Left ventricle myocardium inferior (tissue), 1 donor: ENCODE results near the gene RWDD3. TPM values are rescaled to one million over a fixed set of nuclear protein-coding genes. Genes with fewer than 3 reads are reported as not detected.

ENCODE experiments used
- DNase-seq: peaks from one replicate; pipeline ENCODE4 v3.0.0-alpha.2; 2020
- H3K27ac ChIP-seq: fragments of 200-600 bp; replicated peaks from 2 replicates; pipeline ENCODE4 v1.8.0; 2021
- H3K27me3 ChIP-seq: fragments of 200-600 bp; 2 replicates; pipeline ENCODE4 v1.8.0; 2021; ENCODE audit warnings: low read depth
- H3K36me3 ChIP-seq: fragments of 200-600 bp; 2 replicates; pipeline ENCODE4 v1.8.0; 2021
- H3K4me1 ChIP-seq: fragments of 200-600 bp; 2 replicates; pipeline ENCODE4 v1.8.0; 2021
- H3K4me3 ChIP-seq: fragments of 200-600 bp; 2 replicates; pipeline ENCODE4 v1.8.0; 2021; ENCODE audit warnings: mild to moderate bottlenecking, moderate library complexity
- H3K9me3 ChIP-seq: fragments of 200-600 bp; replicated peaks from 2 replicates; pipeline ENCODE4 v1.8.0; 2021
- CTCF ChIP-seq: fragments of 200-600 bp; IDR thresholded peaks from 2 replicates; pipeline ENCODE4 v1.8.0; 2021; ENCODE audit warnings: antibody characterized with exemption, mild to moderate bottlenecking, borderline replicate concordance
- intact Hi-C: fragments of 100-400 bp; cut with micrococcal nuclease; formaldehyde crosslinking; loops from one replicate; pipeline ENCODE4 v1.11.0; 2022
- long read RNA-seq: library from polyadenylated mRNA; unstranded; transcript quantifications from one replicate; pipeline ENCODE4 v2.0.0, GENCODE V29; 2021
- total RNA-seq: library from RNA; stranded (reverse); fragmentation: NEBNext Ultra II Directional; extraction: Animal tissue kit (Norgen Biotek cat#: 25700); gene quantifications from one replicate; pipeline ENCODE4 v1.2.1, GENCODE V29; 2021
- donor health status: DM: no; HTN: yes; CAD: no; lungs with severe emphysema.

Gene RWDD3
- 19.4 TPM for total RNA-seq
- long read RNA-seq, transcript RWDD3-202 (4 exons, 1,235 nt), result major isoform, 5 of 18 reads
- long read RNA-seq, partial matches to known transcripts, result 1 of 18 reads
- long read RNA-seq, other reads (novel, unspliced or antisense), result 10 of 18 reads

- Histone ChIP-seq H3K27me3 (no peaks in the 10 kb centered on the region), H3K36me3 (no peaks in the 10 kb centered on the region), H3K27ac (peak within 1 kb of the TSS; percentile 95), H3K4me3 (peak within 1 kb of the TSS; percentile 76), H3K9me3 (no peaks in the 10 kb centered on the region), H3K4me1 (peaks cover 94% of the 10 kb centered on the region)
- DNase-seq, result peak; percentile 97
- intact Hi-C loops, result loop anchor here (10.0 kb wide), 2 partner anchors 119 to 159 kb away; partner anchors contain the start of genes ALG14 and TLCD4
- peak; percentile 95 for TF ChIP-seq CTCF
These were observed at the start of gene RWDD3 for GRCh38 chr1:95233737-95234500. TSS of gene RWDD3 (plus strand) at chr1:95234210. CDS start at chr1:95234231, 21 bp downstream.

GRCh38 chr1:95186149-95186548 lies 47.9 kb upstream of the RWDD3 start:
- intact Hi-C loops, result no loop called here
- Histone ChIP-seq H3K27me3 (no peaks in the 10 kb centered on the region), H3K4me1 (peaks cover 6% of the 10 kb centered on the region), H3K4me3 (no peak overlapping the region), H3K36me3 (peaks cover 4% of the 10 kb centered on the region), H3K27ac (no peak overlapping the region), H3K9me3 (no peaks in the 10 kb centered on the region)
- no peak for TF ChIP-seq CTCF
- no peak for DNase-seq

- DNase-seq, result no peak
- Histone ChIP-seq H3K4me1 (peaks cover 49% of the 10 kb centered on the region), H3K9me3 (no peaks in the 10 kb centered on the region), H3K27me3 (no peaks in the 10 kb centered on the region), H3K27ac (peak overlapping the region; percentile 75), H3K36me3 (no peaks in the 10 kb centered on the region), H3K4me3 (peak overlapping the region; percentile 17)
- no peak for TF ChIP-seq CTCF
- intact Hi-C loops, result no loop called here
These were observed 40.4 kb upstream of the RWDD3 start for GRCh38 chr1:95193591-95193990.

GRCh38 chr1:95195046-95195445 lies 39.0 kb upstream of the RWDD3 start:
- Histone ChIP-seq H3K4me3 (no peak overlapping the region), H3K27ac (peak overlapping the region; percentile 75), H3K4me1 (peaks cover 50% of the 10 kb centered on the region), H3K27me3 (no peaks in the 10 kb centered on the region), H3K36me3 (no peaks in the 10 kb centered on the region), H3K9me3 (no peaks in the 10 kb centered on the region)
- intact Hi-C loops, result no loop called here
- no peak for TF ChIP-seq CTCF
- no peak for DNase-seq

GRCh38 chr1:95196017-95196416 lies 38.0 kb upstream of the RWDD3 start:
- Histone ChIP-seq H3K27me3 (no peaks in the 10 kb centered on the region), H3K27ac (peak overlapping the region; percentile 75), H3K9me3 (no peaks in the 10 kb centered on the region), H3K36me3 (no peaks in the 10 kb centered on the region), H3K4me1 (peaks cover 50% of the 10 kb centered on the region), H3K4me3 (peak overlapping the region; percentile 43)
- intact Hi-C loops, result no loop called here
- no peak for DNase-seq
- no peak for TF ChIP-seq CTCF
